SKM-1 (cell line): Measurements from ENCODE around the gene NTN1.
"Not testable (repeated sequence)": the region's sequence is repeated elsewhere in the genome, so short reads cannot be mapped to it uniquely, and the experiment has no call there.

Source experiments
- DNase-seq: peaks from one replicate; lab custom pipeline; 2025; ENCODE audit not compliant: unreplicated experiment; lab: John Stamatoyannopoulos, UW

NTN1 gene

DNA sequence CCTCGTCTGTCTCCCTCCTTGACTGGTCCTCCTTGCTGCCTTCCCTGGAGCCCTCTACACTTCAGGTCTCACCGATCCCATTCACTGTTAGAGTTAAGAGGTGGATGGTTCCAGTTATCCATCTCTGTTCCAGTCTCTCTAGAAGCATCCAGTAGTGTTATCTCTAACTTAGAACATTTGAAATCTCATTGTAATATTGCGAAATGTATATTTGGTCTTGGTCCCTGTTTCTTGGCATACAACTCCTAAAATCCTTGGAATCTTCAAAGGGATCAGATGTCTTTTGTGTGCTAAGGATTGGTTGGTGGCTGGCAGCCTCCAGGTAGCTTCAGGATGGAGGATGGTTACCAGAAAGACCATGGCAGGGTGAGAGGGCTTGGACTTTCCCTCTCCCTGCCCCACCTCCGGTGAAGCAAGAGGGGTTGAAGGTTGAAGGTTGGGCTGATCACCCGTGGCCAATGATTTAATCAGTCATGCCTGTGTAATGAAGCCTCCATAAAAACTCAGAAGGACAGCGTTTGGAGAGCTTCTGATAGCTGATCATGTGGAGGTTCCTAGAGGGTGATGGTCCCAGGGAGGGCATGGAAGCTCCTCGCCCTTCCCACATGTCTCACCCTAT is 59.1 kb downstream of the NTN1 start:
- DNase-seq, result no peak

GRCh38 chr17:9080983-9081382 is 59.7 kb downstream of the NTN1 start:
- DNase-seq, result no peak

- DNase-seq, result no peak
Measured at GRCh38 chr17:9086577-9086976, 65.3 kb downstream of the NTN1 start.

GRCh38 chr17:9087921-9088320 is 66.6 kb downstream of the NTN1 start:
- no peak for DNase-seq

- DNase-seq, result no peak
Measured at GRCh38 chr17:9090641-9091096, 69.4 kb downstream of the NTN1 start.

DNA sequence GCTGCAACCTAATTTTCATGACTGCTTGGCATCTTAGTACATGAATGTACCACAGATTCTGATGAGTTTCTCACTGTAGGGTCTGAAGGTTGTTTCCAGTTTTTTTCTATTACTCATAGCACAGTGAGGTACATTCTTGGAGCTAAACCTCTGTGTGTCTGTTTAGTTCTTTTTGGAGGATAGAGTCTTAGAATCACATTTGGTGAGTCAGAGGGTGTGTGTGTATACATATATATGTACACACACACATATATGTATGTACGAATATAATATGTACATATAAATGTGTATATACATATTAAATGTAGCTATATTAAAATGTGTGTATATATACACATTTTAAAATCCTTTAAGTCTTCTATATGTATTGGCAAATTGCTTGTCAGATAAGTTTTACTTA is 72.9 kb downstream of the NTN1 start:
- DNase-seq, result no peak

- DNase-seq, result no peak
Measured at GRCh38 chr17:9095390-9095789, 74.1 kb downstream of the NTN1 start.

GRCh38 chr17:9098242-9098825 is 77.0 kb downstream of the NTN1 start:
- no peak for DNase-seq

DNA sequence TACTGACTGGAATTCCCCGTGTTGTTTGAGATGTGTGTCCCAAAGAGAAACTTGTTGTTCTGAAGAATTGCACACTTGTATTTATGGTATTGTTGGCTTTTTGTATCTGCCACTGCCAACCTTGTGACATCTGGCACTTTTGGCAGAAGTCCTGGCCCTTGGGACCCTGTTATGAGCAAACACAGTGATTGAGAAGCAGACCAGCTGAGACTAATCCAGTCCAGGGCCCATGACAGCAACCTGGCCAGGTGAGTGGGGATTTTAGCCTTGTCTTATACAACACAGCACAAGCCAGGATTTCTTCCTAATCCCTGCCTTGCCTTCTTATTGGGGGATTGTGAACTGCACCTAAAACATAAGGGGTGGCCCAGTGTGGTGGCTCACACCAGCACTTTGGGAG is 80.0 kb downstream of the NTN1 start:
- no peak for DNase-seq

- not testable (repeated sequence) for DNase-seq
Measured at GRCh38 chr17:9103193-9103592, 81.9 kb downstream of the NTN1 start.

GRCh38 chr17:9104370-9105041 is 83.2 kb downstream of the NTN1 start:
- DNase-seq, result no peak

GRCh38 chr17:9105068-9105868 is 84.0 kb downstream of the NTN1 start:
- no peak for DNase-seq

DNA sequence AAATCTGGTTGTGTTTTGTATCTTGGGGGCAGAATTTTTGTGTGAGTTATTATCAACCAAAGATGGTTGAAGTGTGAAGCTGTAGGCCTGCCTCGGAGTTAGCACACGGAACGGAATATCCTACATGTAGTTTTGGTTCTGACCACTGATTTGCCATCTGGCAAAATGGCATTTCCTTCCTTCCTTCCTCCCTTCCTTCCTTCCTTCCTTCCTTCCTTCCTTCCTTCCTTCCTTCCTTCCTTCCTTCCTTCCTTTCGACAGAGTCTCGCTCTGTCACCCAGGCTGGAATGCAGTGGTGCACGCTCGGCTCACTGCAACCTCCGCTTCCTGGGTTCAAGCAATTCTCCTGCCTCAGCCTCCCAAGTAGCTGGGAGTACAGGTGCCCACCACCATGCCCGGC is 85.0 kb downstream of the NTN1 start:
- not testable (repeated sequence) for DNase-seq

- no peak for DNase-seq
Measured at GRCh38 chr17:9107527-9107926, 86.2 kb downstream of the NTN1 start.

DNA sequence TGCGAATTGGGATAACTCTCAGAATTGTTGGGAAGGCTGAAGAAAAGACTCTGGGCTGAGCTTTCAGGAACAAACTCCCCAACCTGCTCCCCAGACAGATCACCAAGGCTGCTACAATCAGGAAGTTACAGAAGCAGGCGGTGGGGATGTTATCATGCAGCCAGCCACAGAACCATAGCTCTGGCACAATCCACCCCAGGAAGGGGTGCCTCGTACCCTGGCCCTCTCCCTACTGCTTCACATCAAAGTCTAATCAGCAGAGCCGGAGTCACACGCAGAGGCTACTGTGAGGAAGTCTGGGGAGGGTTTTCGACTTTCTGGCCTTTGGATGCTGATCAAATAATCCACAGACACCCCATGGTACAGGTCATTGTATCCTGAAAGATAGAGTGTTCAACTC is 86.8 kb downstream of the NTN1 start:
- DNase-seq, result no peak

DNA sequence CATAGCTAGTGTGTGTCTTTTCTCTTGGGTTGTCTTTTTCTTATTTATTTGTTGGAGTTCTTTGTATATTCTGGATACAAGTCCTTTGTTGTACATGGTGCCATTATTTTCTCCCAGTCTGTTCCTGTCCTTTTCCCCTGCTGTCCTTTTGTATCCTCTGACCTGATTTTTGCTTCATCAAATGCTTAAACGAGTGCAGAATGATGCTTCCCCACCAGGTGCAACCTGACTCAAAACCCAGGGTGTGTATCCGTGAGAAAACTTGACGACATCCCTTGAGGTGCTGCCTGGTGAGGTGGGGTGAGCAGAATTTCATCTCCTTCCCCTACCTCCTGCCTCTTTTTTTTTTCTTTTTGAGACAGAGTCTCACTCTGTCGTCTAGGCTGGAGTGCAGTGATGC is 88.6 kb downstream of the NTN1 start:
- DNase-seq, result no peak

DNA sequence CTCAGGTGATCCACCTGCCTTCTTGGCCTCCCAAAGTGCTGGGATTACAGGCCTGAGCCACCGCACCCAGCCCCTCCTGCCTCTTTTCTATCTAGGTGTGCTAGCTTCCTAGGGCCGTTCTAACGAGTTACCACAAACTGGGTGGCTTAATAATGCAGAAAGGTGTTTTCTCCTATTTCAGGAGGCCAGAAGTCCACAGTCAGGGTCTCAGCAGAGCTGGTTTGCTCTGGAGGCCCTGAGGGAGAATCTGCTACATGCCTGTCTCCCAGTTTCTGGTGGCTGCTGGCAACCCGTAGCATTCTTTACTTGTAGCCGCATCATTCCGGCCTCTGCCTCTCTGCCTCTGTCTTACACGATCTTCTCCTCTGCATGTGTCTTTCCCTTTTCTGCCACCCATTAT is 89.2 kb downstream of the NTN1 start:
- no peak for DNase-seq

GRCh38 chr17:9115214-9116191 is 94.2 kb downstream of the NTN1 start:
- DNase-seq, result no peak

DNA sequence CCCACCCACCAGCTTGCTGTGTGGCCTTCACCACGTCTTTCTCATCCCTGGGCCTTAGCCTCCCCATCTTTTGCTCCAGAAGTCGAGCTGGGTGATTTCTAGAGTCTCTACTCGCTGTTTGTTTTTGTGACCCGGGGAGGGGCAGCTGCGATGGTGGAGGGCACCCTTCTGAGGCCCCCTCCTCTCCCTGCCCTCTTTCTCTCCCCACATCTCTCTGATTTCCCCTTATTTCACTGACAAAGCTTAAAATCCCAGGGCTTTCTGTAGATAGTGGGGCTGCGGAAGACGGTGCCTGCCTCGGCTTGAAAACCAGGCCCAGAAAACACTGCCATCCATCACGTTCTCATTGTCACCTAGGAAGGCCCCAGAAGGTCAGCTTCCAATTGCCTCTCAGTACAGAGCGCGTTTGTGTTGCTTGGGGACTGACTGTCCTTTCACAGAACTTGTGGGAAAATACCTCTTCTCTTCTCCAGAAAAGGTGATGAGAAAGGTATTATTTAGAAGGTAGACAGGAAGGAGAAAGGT is 95.1 kb downstream of the NTN1 start:
- DNase-seq, result no peak

DNA sequence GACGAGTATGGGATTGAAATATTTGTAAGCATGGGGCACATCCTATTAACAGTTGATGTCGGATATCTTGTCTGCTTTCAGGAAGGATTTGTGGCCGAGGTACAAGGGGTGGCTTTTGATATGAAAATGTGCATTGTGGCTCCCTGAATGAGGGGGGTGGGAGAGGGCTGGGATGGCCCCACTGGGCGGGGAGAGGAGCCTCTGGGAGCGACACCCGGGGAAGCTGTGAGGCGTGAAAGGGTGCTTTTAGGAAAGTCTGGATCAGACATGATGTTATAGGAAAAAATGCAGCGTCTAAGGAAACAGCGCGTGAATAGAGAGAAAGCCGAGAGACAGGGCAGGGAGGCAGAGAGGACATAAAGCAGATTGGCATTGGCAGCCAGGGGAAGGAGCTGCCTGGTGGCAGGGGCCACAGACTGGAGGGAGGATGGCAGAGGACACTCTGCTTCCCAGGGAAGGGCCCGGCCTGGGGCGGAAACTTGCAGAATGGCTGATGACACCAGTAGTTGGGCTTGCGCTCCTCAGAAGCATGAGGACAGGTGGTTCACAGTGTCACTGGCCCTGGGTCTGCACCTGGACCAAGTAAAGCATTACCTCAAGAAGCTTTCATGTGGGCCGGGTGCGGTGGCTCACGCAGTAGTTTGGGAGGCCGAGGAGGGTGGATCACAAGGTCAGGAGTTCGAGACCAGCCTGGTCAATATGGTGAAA is 95.7 kb downstream of the NTN1 start:
- DNase-seq, result no peak
